HEK293 (cell line): ENCODE results near the gene FBN2.

Experiments
- PBX3 ChIP-seq: sonication (generic); formaldehyde crosslinking; IDR thresholded peaks from 2 replicates; pipeline ENCODE4 v1.8.1; 2022; ENCODE audit warnings: mild to moderate bottlenecking, moderate library complexity, missing genetic modification reagents
- ZBTB21 ChIP-seq: fragments of 450-650 bp; formaldehyde crosslinking; IDR thresholded peaks from 2 replicates; pipeline ENCODE4 v1.5.1; 2017; ENCODE audit warnings: missing biosample characterization, missing genetic modification characterization
- ZNF302 ChIP-seq: fragments of 450-650 bp; formaldehyde crosslinking; IDR thresholded peaks from 2 replicates; pipeline ENCODE4 v1.5.1; 2016; ENCODE audit warnings: missing biosample characterization, missing genetic modification characterization, low read depth

GRCh38 chr5:128414469-128414868 lies 123.6 kb downstream of the FBN2 start:
- no peak for TF ChIP-seq ZNF302 (tag by site-specific recombination)
- no peak for TF ChIP-seq PBX3 (CRISPR knock-in tag)
- no peak for TF ChIP-seq ZBTB21
